Measurements from ENCODE around the gene SND1.

The SND1 gene

DNA sequence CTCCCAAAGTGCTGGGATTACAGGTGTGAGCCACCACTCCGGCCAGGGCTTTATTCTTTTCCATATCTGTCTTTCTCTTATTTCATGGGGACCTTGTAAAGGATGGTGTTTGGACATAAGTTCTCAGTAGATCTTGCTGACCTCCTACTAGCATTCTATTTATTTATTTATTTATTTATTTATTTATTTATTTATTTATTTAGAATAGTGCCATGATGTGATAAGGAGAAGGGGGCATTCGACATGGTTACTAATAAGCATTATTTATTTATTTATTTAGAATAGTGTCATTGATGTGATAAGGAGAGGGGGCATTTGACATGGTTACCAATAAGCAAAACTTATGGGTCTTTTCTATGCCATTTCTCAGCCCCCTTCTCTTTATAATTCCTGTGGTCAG is 202.4 kb downstream of the SND1 start:
- no peaks in the 10 kb centered on the region for H3K27me3 ChIP-seq (ENCODE audit: insufficient read depth, poor library complexity, severe bottlenecking)
- H3K4me3 ChIP-seq (replicated peaks; ENCODE audit: insufficient read depth, low read length) = no peak overlapping the region
- no peak for DNase-seq (ENCODE audit: low read depth in 1 of 2, low spot score in 1 of 2)
- no peak overlapping the region for H3K27ac ChIP-seq (replicated peaks)
- TF ChIP-seq CTCF (IDR thresholded peaks at IDR 0.05; ENCODE audit: insufficient read depth, low read length) (no peak), POLR2AphosphoS5 (IDR thresholded peaks at IDR 0.05; ENCODE audit: low read depth) (no peak), GABPA (IDR thresholded peaks at IDR 0.05; ENCODE audit: low read depth) (no peak), REST (IDR thresholded peaks at IDR 0.05; ENCODE audit: insufficient replicate concordance, low read depth) (no peak), SPI1 (IDR thresholded peaks at IDR 0.05; ENCODE audit: borderline replicate concordance, low read depth) (no peak)

- DNase-seq (ENCODE audit: low read depth in 1 of 2, low spot score in 1 of 2) = no peak
- Histone ChIP-seq H3K27me3 (ENCODE audit: insufficient read depth, poor library complexity, severe bottlenecking) (no peaks in the 10 kb centered on the region), H3K4me3 (replicated peaks; ENCODE audit: insufficient read depth, low read length) (no peak overlapping the region), H3K27ac (replicated peaks) (no peak overlapping the region)
- TF ChIP-seq SPI1 (IDR thresholded peaks at IDR 0.05; ENCODE audit: borderline replicate concordance, low read depth) (no peak), REST (IDR thresholded peaks at IDR 0.05; ENCODE audit: insufficient replicate concordance, low read depth) (no peak), GABPA (IDR thresholded peaks at IDR 0.05; ENCODE audit: low read depth) (no peak), POLR2AphosphoS5 (IDR thresholded peaks at IDR 0.05; ENCODE audit: low read depth) (no peak), CTCF (IDR thresholded peaks at IDR 0.05; ENCODE audit: insufficient read depth, low read length) (no peak)
These were observed 205.5 kb downstream of the SND1 start for GRCh38 chr7:127857464-127857841.

- Histone ChIP-seq H3K27me3 (ENCODE audit: insufficient read depth, poor library complexity, severe bottlenecking) (no peaks in the 10 kb centered on the region), H3K27ac (replicated peaks) (no peak overlapping the region), H3K4me3 (replicated peaks; ENCODE audit: insufficient read depth, low read length) (no peak overlapping the region)
- DNase-seq (ENCODE audit: low read depth in 1 of 2, low spot score in 1 of 2) = no peak
- TF ChIP-seq SPI1 (IDR thresholded peaks at IDR 0.05; ENCODE audit: borderline replicate concordance, low read depth) (no peak), POLR2AphosphoS5 (IDR thresholded peaks at IDR 0.05; ENCODE audit: low read depth) (no peak), CTCF (IDR thresholded peaks at IDR 0.05; ENCODE audit: insufficient read depth, low read length) (no peak), REST (IDR thresholded peaks at IDR 0.05; ENCODE audit: insufficient replicate concordance, low read depth) (no peak), GABPA (IDR thresholded peaks at IDR 0.05; ENCODE audit: low read depth) (no peak)
These were observed 206.3 kb downstream of the SND1 start for GRCh38 chr7:127858091-127858914.

Data from HL-60 (cell line).